Muscle of back (tissue), 11 donors: ENCODE data around the gene ACAP2. TPM values are rescaled to one million over a fixed set of nuclear protein-coding genes. Genes with fewer than 3 reads are reported as not detected.
"Not testable (repeated sequence)": the region's sequence is repeated elsewhere in the genome, so short reads cannot be mapped to it uniquely, and the experiment has no call there.

Experiments
- DNase-seq, 3 donors: peaks; one replicate each; pipeline versions ENCODE4 v3.0.0 to v3.0.0-alpha.2; 2013
- polyA plus RNA-seq, 10 donors: library from polyadenylated mRNA; unstranded; fragments of 120-200 nt; gene quantifications; one replicate each; pipeline ENCODE4 v1.2.1, GENCODE V29; 2013; ENCODE audit not compliant: insufficient read length in 10 of 10

ACAP2 gene
- polyA plus RNA-seq, 10 donors = 15.9 to 32.6 (median 22.6) TPM

- DNase-seq = no peak
Measured at GRCh38 chr3:195249057-195249770, 193.6 kb downstream of the ACAP2 start.

GRCh38 chr3:195248281-195248680, 194.5 kb downstream of the ACAP2 start:
- no peak for DNase-seq

DNA sequence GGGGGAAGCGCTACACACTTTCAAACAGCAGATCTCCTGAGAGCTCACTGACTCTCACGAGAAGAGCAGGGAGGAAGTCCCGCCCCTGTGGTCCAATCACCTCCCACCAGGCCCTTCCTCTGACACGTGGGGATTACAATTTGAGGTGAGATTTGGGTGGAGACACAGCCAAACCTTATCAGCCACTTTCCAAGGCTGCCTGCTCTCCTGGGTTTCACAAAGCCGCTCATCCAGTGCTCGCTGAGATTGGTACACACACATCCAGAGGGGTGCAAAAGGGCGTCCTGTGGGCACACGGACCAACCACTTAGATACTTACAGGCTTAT, 195.0 kb downstream of the ACAP2 start:
- no peak for DNase-seq

GRCh38 chr3:195247086-195247862, 195.5 kb downstream of the ACAP2 start:
- no peak for DNase-seq

- DNase-seq = no peak
Measured at GRCh38 chr3:195246581-195246995, 196.2 kb downstream of the ACAP2 start.

- no peak for DNase-seq
Measured at GRCh38 chr3:195245531-195245951, 197.3 kb downstream of the ACAP2 start.

- DNase-seq = no peak
Measured at GRCh38 chr3:195241592-195242355, 201.0 kb downstream of the ACAP2 start.

- no peak for DNase-seq
Measured at GRCh38 chr3:195240939-195241338, 201.9 kb downstream of the ACAP2 start.

DNA sequence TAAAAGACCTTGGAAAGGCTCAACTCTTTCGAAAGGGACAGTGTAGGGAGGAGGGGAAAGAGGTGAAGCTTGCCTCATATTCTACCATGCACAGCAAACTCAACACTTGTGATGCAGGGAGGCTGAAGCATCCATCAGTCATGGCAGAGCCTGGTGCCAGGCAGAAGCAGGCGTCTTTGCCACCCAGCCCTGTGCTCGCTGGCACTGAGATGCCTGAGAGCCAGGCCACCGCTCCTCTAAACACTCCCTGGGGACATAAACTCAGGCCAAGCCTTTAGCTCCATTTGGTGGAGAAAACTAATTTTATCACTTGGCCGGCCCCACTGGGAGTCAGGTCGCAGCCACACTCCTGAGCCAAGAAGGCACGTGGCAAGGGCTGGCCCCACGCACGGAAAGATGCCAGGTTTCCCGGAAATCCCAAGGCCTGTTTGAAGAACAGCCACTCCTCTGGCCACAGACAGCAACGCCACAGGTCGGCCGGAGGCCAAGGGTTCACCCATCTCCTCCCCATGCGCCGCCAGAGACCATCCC, 202.6 kb downstream of the ACAP2 start:
- DNase-seq = no peak

- no peak for DNase-seq
Measured at GRCh38 chr3:195239121-195239520, 203.7 kb downstream of the ACAP2 start.

DNA sequence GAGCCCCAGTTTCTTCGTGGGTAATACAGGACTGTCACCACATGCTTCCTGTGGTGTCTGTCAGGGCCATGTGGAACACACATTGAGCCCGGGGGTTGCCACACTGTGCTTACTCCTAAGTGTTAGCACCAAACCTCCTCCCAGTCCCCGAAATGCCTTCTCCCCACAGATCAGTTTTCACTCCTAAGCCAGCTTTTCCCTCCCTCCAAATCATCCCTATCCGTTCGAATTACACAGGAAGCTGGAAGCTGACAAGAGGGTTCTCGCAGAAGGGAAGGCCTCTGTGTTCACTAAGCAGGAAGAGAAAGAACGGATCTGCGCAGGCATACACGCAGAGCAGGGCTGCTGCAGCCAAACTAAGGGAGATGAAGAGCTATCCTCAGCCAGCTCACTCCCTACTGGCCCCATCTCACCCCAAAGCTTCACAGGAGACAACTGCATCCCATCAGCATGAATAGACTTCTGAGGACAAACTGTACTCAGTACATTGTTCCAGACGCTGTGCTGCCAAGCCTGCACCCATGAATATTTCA, 204.2 kb downstream of the ACAP2 start:
- peak; percentile 40 to 85 (median 67) for DNase-seq

- no peak for DNase-seq
Measured at GRCh38 chr3:195238081-195238571, 204.7 kb downstream of the ACAP2 start.

GRCh38 chr3:195236801-195237570, 205.8 kb downstream of the ACAP2 start:
- DNase-seq = no peak

GRCh38 chr3:195236076-195236798, 206.6 kb downstream of the ACAP2 start:
- DNase-seq = no peak

DNA sequence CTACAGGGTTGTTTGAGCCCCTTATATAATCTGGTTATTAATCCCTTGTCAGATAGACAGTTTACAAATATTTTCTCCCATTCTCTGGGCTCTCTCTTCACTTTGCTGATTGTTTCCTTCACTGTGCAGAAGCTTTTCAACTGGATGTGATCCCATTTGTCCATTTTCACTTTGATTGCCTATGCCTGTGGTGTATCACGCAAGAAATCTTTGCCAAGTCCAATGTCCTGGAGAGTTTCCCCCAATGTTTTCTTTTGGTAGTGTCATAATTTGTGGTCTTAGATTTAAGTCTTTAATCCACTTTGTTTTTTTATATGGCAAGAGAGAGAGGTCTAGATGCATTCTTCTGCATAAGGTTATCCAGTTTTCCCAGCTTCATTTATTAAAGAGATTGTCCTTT, 212.6 kb downstream of the ACAP2 start:
- no peak for DNase-seq

- DNase-seq = not testable (repeated sequence)
Measured at GRCh38 chr3:195228886-195229285, 213.9 kb downstream of the ACAP2 start.

- no peak for DNase-seq
Measured at GRCh38 chr3:195227871-195228270, 214.9 kb downstream of the ACAP2 start.

- DNase-seq = no peak
Measured at GRCh38 chr3:195226900-195227447, 215.8 kb downstream of the ACAP2 start.

DNA sequence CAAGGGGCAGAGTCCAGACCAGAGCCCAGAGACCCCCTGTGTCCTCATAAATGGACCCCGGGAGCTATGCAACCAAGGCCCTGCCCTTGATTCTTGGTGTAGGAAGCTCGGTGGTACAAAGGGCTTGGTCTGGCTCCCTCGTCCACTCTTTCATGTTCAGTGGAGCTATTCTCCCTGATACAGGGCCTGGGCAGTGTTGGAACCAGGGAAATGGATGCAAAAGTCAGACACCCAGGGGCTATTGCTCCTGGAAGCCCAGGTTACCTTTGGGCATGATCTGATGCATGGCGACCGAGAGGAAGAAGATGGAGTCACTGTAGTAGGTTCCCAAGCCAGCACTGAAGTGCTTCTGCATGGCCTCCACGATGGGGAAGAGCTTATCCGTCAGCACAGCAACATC, 216.4 kb downstream of the ACAP2 start:
- no peak for DNase-seq

DNA sequence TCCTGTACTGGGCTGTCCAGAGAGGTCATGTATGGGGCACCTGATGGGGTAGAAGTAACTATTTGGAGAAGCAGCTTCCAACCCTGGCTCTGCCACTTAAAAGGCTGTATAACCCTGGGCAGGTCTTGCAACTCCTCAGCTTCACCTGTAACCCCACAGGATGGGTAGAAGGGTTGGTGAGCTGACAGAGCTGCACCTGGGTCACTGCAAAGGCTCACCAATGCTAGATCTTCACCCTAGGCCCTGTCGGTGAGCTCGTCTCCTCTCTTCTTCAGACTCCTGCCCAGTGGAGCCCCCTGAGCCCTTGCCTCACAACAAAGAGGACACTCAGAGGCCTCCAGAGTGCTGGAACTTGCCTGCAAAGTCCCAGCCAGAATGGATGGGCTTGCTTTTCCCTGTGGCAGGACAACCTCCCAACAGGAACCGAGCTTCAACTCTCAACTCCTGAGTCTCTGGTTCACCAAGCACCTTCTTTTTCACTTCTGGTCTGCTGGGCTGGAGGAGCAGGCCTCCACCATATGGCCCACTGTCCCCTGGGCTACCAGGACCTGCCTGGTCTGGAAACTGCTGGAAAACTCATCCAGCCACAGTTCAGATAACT, 217.7 kb downstream of the ACAP2 start:
- DNase-seq = no peak
